SK-N-SH (cell line): ENCODE measurements around the gene KRTAP10-7. TPM values are rescaled to one million over a fixed set of nuclear protein-coding genes. Genes with fewer than 3 reads are reported as not detected.

Experiments used
- CTCF ChIA-PET: fragments of 300-600, 350-600 bp; formaldehyde crosslinking; extraction: SDS; loops from one replicate; lab custom pipeline; 2021; lab: Yijun Ruan, JAX
- POLR2A ChIA-PET: fragments of 350-600 bp; sonication (Branson Sonifier 250); formaldehyde crosslinking; extraction: SDS; loops from one replicate; lab custom pipeline; 2020; ENCODE audit warnings: antibody characterized with exemption, inconsistent platforms; lab: Yijun Ruan, JAX
- DNase-seq: peaks from one replicate; pipeline ENCODE4 v3.0.0; 2012
- H2AFZ ChIP-seq: fragments of 200-600 bp; sonication (generic); 2 replicates; pipeline ENCODE4 v1.8.1; 2016; ENCODE audit warnings: antibody characterized with exemption, mild to moderate bottlenecking, low read depth
- H3F3A ChIP-seq: fragments of 200-600 bp; sonication (generic); replicated peaks from 2 replicates; pipeline ENCODE3; 2016; ENCODE audit warnings: antibody characterized with exemption, mild to moderate bottlenecking; ENCODE audit not compliant: insufficient read depth
- H3K27ac ChIP-seq, 2 experiments: fragments of 200-500 bp in 1 of 2; fragments of 200-600 bp in 1 of 2; sonication (Bioruptor generic) in 1 of 2; sonication (generic), shearing (Covaris generic) in 1 of 2; 2 replicates each; pipeline versions ENCODE4 v1.5.1 to v1.6.1; 2014 to 2016; ENCODE audit warnings: low read depth in 2 of 2, inconsistent platforms in 1 of 2, low read length in 1 of 2, mild to moderate bottlenecking in 1 of 2, mixed read lengths in 1 of 2
- H3K27me3 ChIP-seq: fragments of 200-600 bp; sonication (generic), shearing (Covaris generic); 2 replicates; pipeline ENCODE4 v1.6.1; 2016; ENCODE audit warnings: mixed run types; ENCODE audit not compliant: insufficient read depth
- H3K36me3 ChIP-seq, 2 experiments: fragments of 200-500 bp in 1 of 2; fragments of 200-600 bp in 1 of 2; sonication (Bioruptor generic) in 1 of 2; sonication (generic) in 1 of 2; replicated peaks in 1 of 2; 2 replicates each; pipeline versions ENCODE3 to v1.5.1; 2014 to 2016; ENCODE audit warnings: low read length in 1 of 2, mild to moderate bottlenecking in 1 of 2; ENCODE audit not compliant: insufficient read depth in 2 of 2, control insufficient read depth in 1 of 2
- H3K4me1 ChIP-seq, 2 experiments: fragments of 200-500 bp in 1 of 2; fragments of 200-600 bp in 1 of 2; sonication (Bioruptor generic) in 1 of 2; sonication (generic), shearing (Covaris generic) in 1 of 2; 2 replicates each; pipeline versions ENCODE4 v1.5.1 to v1.6.1; 2014 to 2016; ENCODE audit warnings: low read depth in 1 of 2, low read length in 1 of 2, mixed run types in 1 of 2; ENCODE audit not compliant: insufficient read depth in 2 of 2, control insufficient read depth in 1 of 2
- H3K4me2 ChIP-seq: fragments of 200-600 bp; sonication (generic), shearing (Covaris generic); 2 replicates; pipeline ENCODE4 v1.6.1; 2017; ENCODE audit warnings: mixed run types
- H3K4me3 ChIP-seq, 2 experiments: fragments of 200-500 bp in 1 of 2; fragments of 200-600 bp in 1 of 2; sonication (Bioruptor generic) in 1 of 2; sonication (generic), shearing (Covaris generic) in 1 of 2; 2 replicates each; pipeline versions ENCODE4 v1.5.1 to v1.8.1; 2014 to 2016; ENCODE audit warnings: low read depth in 2 of 2, inconsistent platforms in 1 of 2, low read length in 1 of 2, mild to moderate bottlenecking in 1 of 2, mixed read lengths in 1 of 2, moderate library complexity in 1 of 2
- H3K79me2 ChIP-seq: fragments of 200-600 bp; sonication (generic); 2 replicates; pipeline ENCODE4 v1.8.1; 2017; ENCODE audit warnings: mild to moderate bottlenecking; ENCODE audit not compliant: insufficient read depth
- H3K9ac ChIP-seq: fragments of 200-600 bp; sonication (generic); 2 replicates; pipeline ENCODE4 v1.6.1; 2017; ENCODE audit warnings: mixed run types
- H3K9me2 ChIP-seq: fragments of 200-600 bp; sonication (generic); 2 replicates; pipeline ENCODE4 v1.6.1; 2017; ENCODE audit warnings: mixed run types
- H3K9me3 ChIP-seq: fragments of 200-600 bp; sonication (generic); 2 replicates; pipeline ENCODE4 v1.6.1; 2017; ENCODE audit warnings: mixed run types, mild to moderate bottlenecking, moderate library complexity
- H4K20me1 ChIP-seq: fragments of 200-600 bp; sonication (generic); 2 replicates; pipeline ENCODE4 v1.6.1; 2017; ENCODE audit warnings: mild to moderate bottlenecking, mixed run types; ENCODE audit not compliant: insufficient read depth
- EZH2phosphoT487 ChIP-seq: fragments of 200-600 bp; sonication (generic); IDR thresholded peaks from 2 replicates; pipeline ENCODE4 v1.6.1; 2017; ENCODE audit warnings: low read depth, mixed run types, mild to moderate bottlenecking, antibody characterized with exemption, moderate library complexity, borderline replicate concordance
- FOSL2 ChIP-seq: IDR thresholded peaks from 2 replicates; pipeline ENCODE4 v1.4.0; 2012; ENCODE audit warnings: low read depth, mild to moderate bottlenecking, moderate library complexity, borderline replicate concordance
- FOXM1 ChIP-seq: IDR thresholded peaks from 2 replicates; pipeline ENCODE4 v1.4.0; 2012; ENCODE audit warnings: low read depth, mild to moderate bottlenecking
- GABPA ChIP-seq: IDR thresholded peaks from 2 replicates; pipeline ENCODE4 v1.4.0; 2012; ENCODE audit warnings: low read depth, mild to moderate bottlenecking
- GATA2 ChIP-seq: sonication (generic); formaldehyde crosslinking; IDR thresholded peaks from 2 replicates; pipeline ENCODE4 v1.5.0; 2020; ENCODE audit warnings: mild to moderate bottlenecking, missing genetic modification reagents
- MEF2A ChIP-seq: IDR thresholded peaks from 2 replicates; pipeline ENCODE4 v1.4.0; 2012; ENCODE audit warnings: low read depth, borderline replicate concordance
- MXI1 ChIP-seq: IDR thresholded peaks from 2 replicates; pipeline ENCODE4 v1.6.1; 2012; ENCODE audit warnings: mild to moderate bottlenecking, low read depth, low read length, improper control_type of control experiment
- NFIC ChIP-seq: IDR thresholded peaks from 2 replicates; pipeline ENCODE4 v1.4.0; 2012; ENCODE audit warnings: borderline replicate concordance
- NRF1 ChIP-seq: IDR thresholded peaks from 2 replicates; pipeline ENCODE4 v1.6.1; 2012; ENCODE audit warnings: low read depth, mild to moderate bottlenecking, low read length
- RAD21 ChIP-seq: IDR thresholded peaks from 2 replicates; pipeline ENCODE4 v1.6.1; 2012; ENCODE audit warnings: mild to moderate bottlenecking, low read length
- RCOR1 ChIP-seq: fragments of 150-350 bp; IDR thresholded peaks from 2 replicates; pipeline ENCODE4 v1.6.1; 2017; ENCODE audit warnings: antibody characterized with exemption, low read length
- RFX5 ChIP-seq: IDR thresholded peaks from 2 replicates; pipeline ENCODE4 v1.6.1; 2012; ENCODE audit warnings: mild to moderate bottlenecking, improper control_type of control experiment, low read length
- RXRA ChIP-seq: IDR thresholded peaks from 2 replicates; pipeline ENCODE4 v1.4.0; 2012; ENCODE audit warnings: low read depth, mild to moderate bottlenecking, borderline replicate concordance
- SMC3 ChIP-seq: IDR thresholded peaks from 2 replicates; pipeline ENCODE4 v1.6.1; 2012; ENCODE audit warnings: low read depth, low read length, improper control_type of control experiment
- TAF1 ChIP-seq: IDR thresholded peaks from 2 replicates; pipeline ENCODE4 v1.6.1; 2012; ENCODE audit warnings: low read depth, mild to moderate bottlenecking, low read length, moderate library complexity, borderline replicate concordance
- TEAD4 ChIP-seq: IDR thresholded peaks from 2 replicates; pipeline ENCODE4 v1.4.0; 2012; ENCODE audit warnings: mild to moderate bottlenecking, borderline replicate concordance; ENCODE audit not compliant: insufficient read depth
- YY1 ChIP-seq: IDR thresholded peaks from 2 replicates; pipeline ENCODE4 v1.4.0; 2012; ENCODE audit warnings: low read depth, mild to moderate bottlenecking
- WGBS: methylation state at CpG from one replicate; pipeline ENCODE4 v1.1.6; 2017; ENCODE audit warnings: low lambda C conversion rate; 5-methylcytosine and 5-hydroxymethylcytosine counted together
- polyA plus RNA-seq, 3 experiments: library from polyadenylated mRNA; depleted of rRNA; stranded (reverse); fragments of >200 nt; gene quantifications; 2 replicates each; pipeline ENCODE4 v1.2.3, GENCODE V29; 2012
- TF ChIP-seq, protein P1 (sequence below): IDR thresholded peaks from 2 replicates; pipeline ENCODE4 v1.4.0; 2012; ENCODE audit warnings: low read depth, borderline replicate concordance
- TF ChIP-seq, protein P2 (sequence below): fragments of 150-350 bp; IDR thresholded peaks from 2 replicates; pipeline ENCODE4 v1.6.1; 2017; ENCODE audit warnings: antibody characterized with exemption, low read length, low read depth, borderline replicate concordance

The KRTAP10-7 gene
- polyA plus RNA-seq, 1 of the 3 experiments (the other 2 are of a cell fraction): not detected

DNA sequence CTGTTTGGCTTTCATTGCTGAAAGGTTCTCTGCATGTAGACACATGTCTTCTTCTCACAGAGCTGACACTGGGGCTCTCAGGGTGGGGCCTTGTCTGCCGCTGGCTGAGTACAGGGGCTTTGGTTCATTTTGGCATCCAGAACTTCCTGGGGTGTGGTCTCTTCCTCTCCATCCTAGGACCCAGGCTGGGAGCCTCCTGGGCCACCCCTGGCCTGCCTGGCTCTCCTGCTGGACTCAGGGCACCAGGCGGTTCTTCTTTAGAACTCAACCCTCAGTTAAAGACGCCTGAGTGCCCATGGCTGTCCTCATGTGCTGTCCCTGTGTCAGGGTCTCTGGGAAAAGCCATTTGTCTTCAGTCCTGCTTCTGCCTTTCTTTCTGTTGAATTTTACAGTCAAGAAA is 14.5 kb upstream of the KRTAP10-7 start:
- WGBS: 4% methylated on average over 3 of the region's 3 CpGs
- TF ChIP-seq NRF1 (no peak), GATA2 (CRISPR knock-in tag) (no peak), MEF2A (no peak), MXI1 (no peak), TAF1 (no peak), RXRA (no peak), RAD21 (no peak), YY1 (no peak), TEAD4 (no peak), GABPA (no peak)
- TF ChIP-seq, protein P1, sequence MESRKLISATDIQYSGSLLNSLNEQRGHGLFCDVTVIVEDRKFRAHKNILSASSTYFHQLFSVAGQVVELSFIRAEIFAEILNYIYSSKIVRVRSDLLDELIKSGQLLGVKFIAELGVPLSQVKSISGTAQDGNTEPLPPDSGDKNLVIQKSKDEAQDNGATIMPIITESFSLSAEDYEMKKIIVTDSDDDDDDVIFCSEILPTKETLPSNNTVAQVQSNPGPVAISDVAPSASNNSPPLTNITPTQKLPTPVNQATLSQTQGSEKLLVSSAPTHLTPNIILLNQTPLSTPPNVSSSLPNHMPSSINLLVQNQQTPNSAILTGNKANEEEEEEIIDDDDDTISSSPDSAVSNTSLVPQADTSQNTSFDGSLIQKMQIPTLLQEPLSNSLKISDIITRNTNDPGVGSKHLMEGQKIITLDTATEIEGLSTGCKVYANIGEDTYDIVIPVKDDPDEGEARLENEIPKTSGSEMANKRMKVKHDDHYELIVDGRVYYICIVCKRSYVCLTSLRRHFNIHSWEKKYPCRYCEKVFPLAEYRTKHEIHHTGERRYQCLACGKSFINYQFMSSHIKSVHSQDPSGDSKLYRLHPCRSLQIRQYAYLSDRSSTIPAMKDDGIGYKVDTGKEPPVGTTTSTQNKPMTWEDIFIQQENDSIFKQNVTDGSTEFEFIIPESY: no peak
- TF ChIP-seq, protein P2, sequence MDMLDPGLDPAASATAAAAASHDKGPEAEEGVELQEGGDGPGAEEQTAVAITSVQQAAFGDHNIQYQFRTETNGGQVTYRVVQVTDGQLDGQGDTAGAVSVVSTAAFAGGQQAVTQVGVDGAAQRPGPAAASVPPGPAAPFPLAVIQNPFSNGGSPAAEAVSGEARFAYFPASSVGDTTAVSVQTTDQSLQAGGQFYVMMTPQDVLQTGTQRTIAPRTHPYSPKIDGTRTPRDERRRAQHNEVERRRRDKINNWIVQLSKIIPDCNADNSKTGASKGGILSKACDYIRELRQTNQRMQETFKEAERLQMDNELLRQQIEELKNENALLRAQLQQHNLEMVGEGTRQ: no peak

DNA sequence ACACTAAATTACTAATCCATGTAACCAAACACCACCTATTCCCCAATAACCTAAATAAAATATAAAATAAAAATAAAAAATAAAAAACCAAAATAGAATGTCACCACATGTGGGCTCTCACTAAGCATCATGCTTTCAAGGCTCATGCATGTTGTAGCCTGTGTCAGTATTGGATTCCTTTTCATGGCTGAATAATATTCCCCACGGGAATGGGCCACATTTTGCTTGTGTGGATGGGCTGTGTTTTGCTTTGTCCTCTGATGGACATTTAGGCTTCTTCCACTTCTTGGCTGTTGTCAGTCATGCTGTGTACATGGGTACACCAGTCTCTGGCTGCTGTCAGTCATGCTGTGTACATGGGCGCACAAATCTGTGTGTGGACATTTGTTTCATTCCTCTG is 11.3 kb upstream of the KRTAP10-7 start:
- ChIA-PET CTCF (interaction anchor here (0.6 kb wide), 1 partner anchor 73 kb away, joined by 3 read pairs; no protein-coding TSS in a partner anchor), POLR2A (no interaction called here)
- no peak overlapping the region for H2AFZ ChIP-seq
- no peaks in the 10 kb centered on the region for H3F3A ChIP-seq
- H3K27me3 ChIP-seq: peaks cover 3% of the 10 kb centered on the region
- H3K4me2 ChIP-seq: no peak overlapping the region
- 40% methylated on average over 2 of the region's 2 CpGs for WGBS
- H3K79me2 ChIP-seq: no peaks in the 10 kb centered on the region
- H3K4me1 ChIP-seq: peaks cover 0 to 2% of the 10 kb centered on the region in 2 experiments; a peak in 1 of 4 replicates
- H3K9me3 ChIP-seq: no peaks in the 10 kb centered on the region
- TF ChIP-seq FOSL2 (no peak), RAD21 (no peak), SMC3 (no peak), NFIC (no peak), EZH2phosphoT487 (no peak), RCOR1 (no peak), MEF2A (no peak), FOXM1 (no peak), GABPA (no peak), RXRA (no peak), RFX5 (no peak)
- TF ChIP-seq, protein P2: no peak
- TF ChIP-seq, protein P1: no peak
- no peaks in the 10 kb centered on the region for H3K9me2 ChIP-seq
- H3K27ac ChIP-seq: no peak overlapping the region
- DNase-seq: no peak
- H4K20me1 ChIP-seq: no peaks in the 10 kb centered on the region
- no peak overlapping the region for H3K4me3 ChIP-seq
- H3K9ac ChIP-seq: no peak overlapping the region
- H3K36me3 ChIP-seq: no peaks in the 10 kb centered on the region

More for the DNA sequence above, 14.5 kb upstream of the KRTAP10-7 start:
- H3F3A ChIP-seq: no peaks in the 10 kb centered on the region
- H3K36me3 ChIP-seq: no peaks in the 10 kb centered on the region
- no peaks in the 10 kb centered on the region; the same call in 1 of the 2 replicates for H3K27me3 ChIP-seq
- ChIA-PET CTCF (no interaction called here), POLR2A (no interaction called here)
- peaks cover 0 to 5% of the 10 kb centered on the region in 2 experiments; a peak in 1 of 4 replicates for H3K4me1 ChIP-seq
- H3K9ac ChIP-seq: no peak overlapping the region
- no peaks in the 10 kb centered on the region for H3K79me2 ChIP-seq
- no peak overlapping the region for H3K4me2 ChIP-seq
- H3K27ac ChIP-seq: no peak overlapping the region
- H3K9me3 ChIP-seq: no peaks in the 10 kb centered on the region
- no peaks in the 10 kb centered on the region for H4K20me1 ChIP-seq
- DNase-seq: no peak
- H3K4me3 ChIP-seq: no peak overlapping the region
- no peaks in the 10 kb centered on the region for H3K9me2 ChIP-seq
- H2AFZ ChIP-seq: no peak overlapping the region
